GM18868 (cell line): ENCODE results near the gene TBX5.
"Not testable (repeated sequence)": the region's sequence is repeated elsewhere in the genome, so short reads cannot be mapped to it uniquely, and the experiment has no call there.

Source experiments
- ATAC-seq: cut with Tn5 transposase; IDR thresholded peaks from one replicate; pipeline ENCODE4 v1.9.1; 2021; ENCODE audit warnings: mild to moderate bottlenecking, moderate library complexity; ENCODE audit not compliant: unreplicated experiment

The TBX5 gene

DNA sequence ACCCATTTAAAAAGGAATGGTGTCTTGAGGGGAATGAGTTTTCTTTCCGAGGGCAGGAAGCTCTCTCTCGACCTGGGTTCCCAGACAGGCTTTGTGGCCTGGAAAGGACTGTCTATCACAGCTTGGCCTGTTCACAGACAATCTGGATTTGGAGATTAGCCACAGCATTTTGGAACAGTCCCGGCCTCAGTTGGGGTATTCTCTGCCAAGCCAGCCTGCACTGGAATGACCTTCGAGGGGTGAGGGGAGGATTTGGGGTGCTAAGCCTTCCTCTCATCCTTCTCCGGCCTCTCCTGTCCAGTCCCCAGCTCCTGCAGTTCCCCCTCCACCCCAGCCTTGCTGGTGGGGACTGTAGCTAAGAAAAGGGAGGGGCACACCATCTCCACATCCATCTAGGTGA lies 13.0 kb downstream of the TBX5 start:
- no peak for ATAC-seq

- no peak for ATAC-seq
Observed at GRCh38 chr12:114391088-114391487, 14.9 kb downstream of the TBX5 start.

DNA sequence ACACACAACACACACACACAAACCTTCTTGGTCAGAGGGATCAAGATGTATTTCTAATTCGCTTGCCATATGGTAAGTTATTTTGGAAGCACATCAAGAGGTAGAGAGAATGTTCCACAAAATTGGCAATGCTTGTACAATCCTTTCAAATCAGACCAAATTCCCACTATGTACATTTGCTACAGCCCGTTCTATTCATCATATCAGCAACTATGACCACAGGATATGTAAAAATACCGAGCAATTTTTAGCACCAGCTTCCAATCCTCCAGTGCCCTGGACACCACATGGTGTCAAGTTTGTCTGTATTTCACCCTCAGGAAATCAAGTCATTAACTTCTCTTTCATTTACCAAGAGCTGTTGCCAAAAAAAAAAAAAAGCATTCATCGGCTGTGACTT lies 21.2 kb downstream of the TBX5 start:
- no peak for ATAC-seq

GRCh38 chr12:114381177-114381576 lies 24.8 kb downstream of the TBX5 start:
- no peak for ATAC-seq

DNA sequence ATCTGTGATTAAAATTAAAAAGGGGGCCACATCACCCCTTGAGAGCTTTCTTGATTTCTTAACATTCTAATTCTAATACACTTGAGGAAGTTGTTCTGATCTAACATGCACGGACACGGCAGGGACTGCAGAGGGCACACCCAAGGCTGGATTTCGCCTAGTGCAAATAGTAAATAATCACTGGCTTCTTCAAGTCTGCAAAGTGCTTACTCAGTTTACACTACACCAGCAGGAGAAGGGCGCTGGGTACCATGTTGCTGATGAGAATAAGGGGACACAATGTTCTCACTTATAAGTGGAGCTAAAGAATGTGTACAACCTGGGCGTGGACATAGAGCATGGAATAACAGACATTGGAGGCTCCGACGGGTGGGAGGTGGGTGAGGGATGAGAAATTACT lies 34.2 kb downstream of the TBX5 start:
- no peak for ATAC-seq

- ATAC-seq = no peak
Observed at GRCh38 chr12:114371250-114371649, 34.7 kb downstream of the TBX5 start.

GRCh38 chr12:114368685-114369452 lies 37.1 kb downstream of the TBX5 start:
- ATAC-seq = no peak

GRCh38 chr12:114361992-114362391 lies 44.0 kb downstream of the TBX5 start:
- no peak for ATAC-seq

- ATAC-seq = no peak
Observed at GRCh38 chr12:114361545-114361944, 44.4 kb downstream of the TBX5 start.

- ATAC-seq = no peak
Observed at GRCh38 chr12:114360485-114360884, 45.5 kb downstream of the TBX5 start.

DNA sequence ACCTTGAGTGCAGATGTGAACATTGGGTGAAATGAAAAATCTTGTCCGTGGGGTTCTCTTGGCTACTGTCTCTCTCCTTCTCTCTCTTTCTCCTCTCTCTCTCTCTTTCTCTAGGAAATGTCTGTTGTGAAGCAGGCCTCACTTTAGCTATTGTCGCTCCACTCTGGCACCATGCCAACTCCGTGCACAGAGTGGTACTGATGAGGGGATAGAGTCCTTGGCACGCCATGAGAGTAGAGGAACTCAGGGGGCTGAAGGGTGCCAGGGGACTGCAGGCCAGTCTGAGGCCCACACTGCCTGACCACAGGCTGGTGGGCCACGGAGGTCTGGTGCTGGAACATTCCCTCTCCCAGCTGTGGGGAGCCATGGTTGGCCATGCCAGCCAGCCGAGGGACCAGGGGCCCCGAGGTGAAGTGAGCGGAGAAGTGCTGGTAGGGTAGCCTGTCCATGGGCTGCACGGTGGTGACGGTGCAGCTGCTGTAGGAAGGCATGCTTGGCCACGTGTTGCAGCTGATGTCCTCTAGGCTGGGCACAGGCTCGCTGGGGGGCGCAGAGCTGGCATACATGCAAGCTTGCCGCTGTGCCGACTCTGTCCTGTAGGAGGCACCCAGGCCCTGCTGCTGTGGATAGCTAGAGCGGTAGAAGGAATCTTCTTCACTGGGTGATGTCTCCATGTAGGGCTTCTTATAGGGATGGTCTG lies 50.4 kb downstream of the TBX5 start:
- no peak for ATAC-seq

GRCh38 chr12:114349239-114349638 lies 56.7 kb downstream of the TBX5 start:
- not testable (repeated sequence) for ATAC-seq

DNA sequence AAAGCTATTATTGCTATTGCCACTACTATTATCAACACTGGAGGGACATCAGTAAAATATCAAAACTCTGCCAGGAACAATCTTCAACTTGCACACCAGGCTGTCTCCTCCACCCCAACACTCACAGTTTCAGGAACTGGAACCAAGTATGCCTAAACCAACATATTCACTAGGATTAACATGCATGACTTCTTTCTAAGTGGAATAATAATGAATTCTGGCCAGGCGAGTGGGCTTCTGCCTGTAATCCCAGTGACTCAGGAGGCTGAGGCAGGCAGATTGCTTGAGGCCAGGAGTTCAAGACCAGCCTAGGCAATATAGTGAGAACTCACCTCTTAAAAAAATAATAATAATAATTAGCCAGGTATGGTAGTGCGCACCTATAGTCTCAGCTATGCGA lies 58.1 kb downstream of the TBX5 start:
- ATAC-seq = no peak

GRCh38 chr12:114344831-114345230 lies 61.1 kb downstream of the TBX5 start:
- ATAC-seq = no peak

DNA sequence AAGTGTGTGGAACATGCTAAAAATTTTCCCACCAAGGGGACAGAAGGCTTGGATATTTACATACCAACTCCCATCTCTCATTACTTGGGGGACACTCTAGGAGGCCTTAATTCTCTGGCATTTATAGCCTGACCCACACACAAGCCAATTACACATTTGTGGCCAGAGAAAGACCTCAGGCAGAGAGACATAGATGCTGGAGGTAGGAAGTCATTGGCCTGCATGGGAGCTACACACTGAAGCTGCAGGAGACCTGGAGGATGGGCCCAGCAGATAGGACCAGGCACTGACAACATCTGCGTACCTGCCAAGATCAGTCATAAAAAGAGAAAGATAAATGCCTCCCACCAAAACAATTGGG lies 61.7 kb downstream of the TBX5 start:
- ATAC-seq = no peak

DNA sequence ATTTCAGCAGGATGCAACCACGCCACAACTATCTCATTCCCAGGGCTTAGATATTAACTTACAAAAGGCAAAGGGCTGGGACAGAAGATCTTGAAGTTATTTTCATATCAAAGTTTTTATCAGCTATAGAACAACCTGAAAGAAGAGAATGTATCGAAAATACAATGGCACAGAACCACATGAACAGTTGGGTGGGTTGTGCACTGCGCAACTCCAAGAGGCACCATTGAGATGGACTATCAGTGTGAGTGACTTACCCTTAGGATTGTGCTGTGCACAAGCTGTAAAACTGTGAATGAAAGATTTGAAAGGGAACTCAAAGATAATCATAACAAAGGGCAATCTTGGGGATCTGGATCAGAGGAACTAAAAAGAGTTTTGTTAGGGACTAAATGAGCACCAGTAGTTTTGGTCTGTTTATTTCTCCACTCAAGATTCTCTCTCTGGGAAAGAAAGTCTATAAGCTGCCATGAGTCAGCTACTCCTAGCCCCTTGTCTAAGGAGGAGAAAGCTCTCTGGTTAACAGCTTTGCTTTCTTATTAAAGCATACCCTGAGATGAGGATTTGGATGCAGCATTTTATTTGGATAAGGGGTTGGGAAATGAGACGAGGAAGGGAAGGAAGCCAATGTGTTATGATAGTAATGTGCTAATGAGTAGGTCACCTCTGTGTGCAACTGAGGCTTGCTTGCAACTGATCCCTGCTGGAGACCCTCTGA lies 62.2 kb downstream of the TBX5 start:
- ATAC-seq = no peak

- no peak for ATAC-seq
Observed at GRCh38 chr12:114342656-114343055, 63.3 kb downstream of the TBX5 start.

DNA sequence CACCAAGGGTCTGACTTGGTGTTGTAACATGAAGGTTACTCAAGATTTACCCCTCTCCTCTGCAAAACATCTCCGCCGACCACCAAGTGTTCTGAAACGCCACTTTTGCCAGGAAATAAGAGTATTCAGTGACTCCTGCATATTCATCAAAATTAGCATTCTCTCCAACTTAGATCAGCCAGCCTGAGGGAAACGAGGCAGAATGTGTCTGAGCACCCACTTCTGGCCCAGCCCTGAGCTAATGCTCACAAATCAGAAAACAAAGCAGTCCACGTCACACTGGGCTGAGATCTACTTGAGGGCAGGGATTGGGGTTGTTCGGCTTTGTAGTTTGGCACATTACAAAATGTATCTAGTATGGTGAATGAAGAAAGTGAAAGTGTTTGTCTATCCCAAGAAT lies 64.3 kb downstream of the TBX5 start:
- no peak for ATAC-seq

GRCh38 chr12:114340231-114340630 lies 65.7 kb downstream of the TBX5 start:
- no peak for ATAC-seq

DNA sequence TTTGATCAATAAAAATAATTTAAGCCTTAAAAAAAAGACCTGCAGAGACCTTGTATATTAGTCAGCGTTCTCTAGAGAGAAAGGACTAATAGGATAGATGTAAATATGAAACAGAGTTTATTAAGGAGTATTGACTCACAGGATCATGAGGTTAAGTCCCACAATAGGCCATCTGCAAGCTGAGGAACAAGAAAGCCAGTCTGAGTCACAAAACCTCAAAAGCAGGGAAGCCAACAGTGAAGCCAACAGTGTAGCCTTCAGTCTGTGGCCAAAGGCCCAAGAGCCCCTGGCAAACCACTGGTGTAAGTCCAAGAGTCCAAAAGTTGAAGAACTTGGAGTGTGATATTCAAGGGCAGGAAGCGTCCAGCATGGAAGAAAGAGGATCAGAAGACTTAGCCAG lies 66.3 kb downstream of the TBX5 start:
- no peak for ATAC-seq

DNA sequence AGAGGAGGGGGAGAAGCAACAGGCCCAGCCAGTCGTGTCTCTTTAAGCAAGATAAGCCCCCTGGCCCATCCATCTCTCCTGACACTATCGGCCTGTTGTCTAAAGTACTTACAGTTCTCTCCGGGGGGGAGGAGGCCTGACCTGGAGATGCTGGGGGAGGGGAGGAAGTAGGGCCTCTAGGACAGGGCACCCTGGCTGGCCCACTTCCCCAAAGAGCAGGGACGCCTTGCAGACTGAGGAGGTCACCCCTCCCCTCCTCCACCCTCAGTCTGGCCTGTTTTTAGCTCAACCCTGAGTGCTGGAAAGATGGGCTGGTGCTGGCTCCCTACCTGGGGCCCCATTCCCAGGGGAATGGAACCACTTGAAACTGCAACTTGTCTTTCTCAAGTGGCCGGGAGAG lies 70.3 kb downstream of the TBX5 start:
- no peak for ATAC-seq

- ATAC-seq = no peak
Observed at GRCh38 chr12:114334395-114334794, 71.5 kb downstream of the TBX5 start.
